Liver (tissue), 9 donors: ENCODE measurements around the gene CUEDC1. TPM values are rescaled to one million over a fixed set of nuclear protein-coding genes. Genes with fewer than 3 reads are reported as not detected.

Experiments
- DNase-seq: peaks from one replicate; pipeline ENCODE4 v3.0.0-alpha.2; 2017; ENCODE audit warnings: low spot score
- H3K27ac ChIP-seq, 2 donors: one replicate each; pipeline ENCODE4 v1.7.0; 2013; ENCODE audit warnings: inconsistent platforms in 2 of 2, low read length in 2 of 2, control low read depth in 1 of 2, low read depth in 1 of 2, mild to moderate bottlenecking in 1 of 2
- H3K27me3 ChIP-seq, 4 donors: one replicate each; pipeline versions ENCODE4 v1.6.1 to v1.7.0; 2013; ENCODE audit warnings: low read length in 3 of 4, inconsistent platforms in 1 of 4, mild to moderate bottlenecking in 1 of 4, moderate library complexity in 1 of 4; ENCODE audit not compliant: control insufficient read depth in 4 of 4, insufficient read depth in 4 of 4
- H3K36me3 ChIP-seq, 4 donors: one replicate each; pipeline versions ENCODE4 v1.6.1 to v1.7.0; 2013; ENCODE audit warnings: low read length in 3 of 4, mild to moderate bottlenecking in 3 of 4, low read depth in 1 of 4, moderate library complexity in 1 of 4; ENCODE audit not compliant: control insufficient read depth in 4 of 4, insufficient read depth in 3 of 4
- H3K4me1 ChIP-seq, 4 donors: one replicate each; pipeline versions ENCODE4 v1.6.1 to v1.7.0; 2013; ENCODE audit warnings: low read length in 3 of 4, mild to moderate bottlenecking in 3 of 4, moderate library complexity in 1 of 4; ENCODE audit not compliant: control insufficient read depth in 4 of 4, insufficient read depth in 4 of 4
- H3K4me3 ChIP-seq, 3 donors: one replicate each; pipeline versions ENCODE4 v1.6.1 to v1.7.0; 2013; ENCODE audit warnings: low read length in 3 of 3, control low read depth in 1 of 3, low read depth in 1 of 3, mild to moderate bottlenecking in 1 of 3
- H3K9ac ChIP-seq, 2 donors: one replicate each; pipeline ENCODE4 v1.7.0; 2013; ENCODE audit warnings: low read length in 2 of 2, mild to moderate bottlenecking in 2 of 2, moderate library complexity in 2 of 2, control low read depth in 1 of 2, low read depth in 1 of 2
- H3K9me3 ChIP-seq, 4 donors: one replicate each; pipeline versions ENCODE4 v1.6.1 to v1.7.0; 2013; ENCODE audit warnings: low read length in 3 of 4; ENCODE audit not compliant: control insufficient read depth in 4 of 4
- CTCF ChIP-seq: fragments of 150-350 bp; IDR thresholded peaks from 2 replicates; pipeline ENCODE4 v1.5.1; 2017; ENCODE audit warnings: improper control_type of control experiment, low read depth, low read length; ENCODE audit not compliant: missing input control
- EGR1 ChIP-seq, 2 donors: IDR thresholded peaks; 2 replicates each; pipeline ENCODE4 v1.6.1; 2016 to 2018; ENCODE audit warnings: antibody characterized with exemption in 2 of 2, low read depth in 2 of 2
- FOXA2 ChIP-seq: IDR thresholded peaks from 2 replicates; pipeline ENCODE4 v1.6.1; 2016; ENCODE audit warnings: antibody characterized with exemption
- GABPA ChIP-seq, 2 donors: IDR thresholded peaks in 1 of 2; conservative IDR thresholded peaks in 1 of 2; 2 replicates each; pipeline ENCODE4 v1.6.1; 2016; ENCODE audit warnings: antibody characterized with exemption in 2 of 2, mild to moderate bottlenecking in 1 of 2, moderate library complexity in 1 of 2
- HNF4A ChIP-seq, 2 donors: conservative IDR thresholded peaks; 2 replicates each; pipeline ENCODE4 v1.6.1; 2016; ENCODE audit warnings: antibody characterized with exemption in 2 of 2, mild to moderate bottlenecking in 2 of 2
- HNF4G ChIP-seq: IDR thresholded peaks from 2 replicates; pipeline ENCODE4 v1.6.1; 2016; ENCODE audit warnings: antibody characterized with exemption
- JUND ChIP-seq, 2 donors: IDR thresholded peaks; 2 replicates each; pipeline ENCODE4 v1.6.1; 2016; ENCODE audit warnings: antibody characterized with exemption in 2 of 2
- MAX ChIP-seq: IDR thresholded peaks from 2 replicates; pipeline ENCODE4 v1.6.1; 2016; ENCODE audit warnings: antibody characterized with exemption
- NR2F2 ChIP-seq: IDR thresholded peaks from 2 replicates; pipeline ENCODE4 v1.6.1; 2016; ENCODE audit warnings: antibody characterized with exemption
- RAD21 ChIP-seq, 2 donors: IDR thresholded peaks; 2 replicates each; pipeline ENCODE4 v1.6.1; 2016; ENCODE audit warnings: antibody characterized with exemption in 2 of 2, mild to moderate bottlenecking in 2 of 2
- REST ChIP-seq: IDR thresholded peaks from 2 replicates; pipeline ENCODE4 v1.6.1; 2016; ENCODE audit warnings: antibody characterized with exemption, mild to moderate bottlenecking
- RXRA ChIP-seq, 2 donors: IDR thresholded peaks; 2 replicates each; pipeline ENCODE4 v1.6.1; 2017 to 2018; ENCODE audit warnings: antibody characterized with exemption in 2 of 2, mild to moderate bottlenecking in 1 of 2
- SP1 ChIP-seq: IDR thresholded peaks from 2 replicates; pipeline ENCODE4 v1.6.1; 2018; ENCODE audit warnings: antibody characterized with exemption, mild to moderate bottlenecking
- TAF1 ChIP-seq: conservative IDR thresholded peaks from 2 replicates; pipeline ENCODE4 v1.6.1; 2016; ENCODE audit warnings: antibody characterized with exemption, mild to moderate bottlenecking
- YY1 ChIP-seq: IDR thresholded peaks from 2 replicates; pipeline ENCODE4 v1.6.1; 2016; ENCODE audit warnings: antibody characterized with exemption, mild to moderate bottlenecking
- ZBTB33 ChIP-seq: IDR thresholded peaks from 2 replicates; pipeline ENCODE4 v1.6.1; 2016; ENCODE audit warnings: antibody characterized with exemption
- WGBS: extraction: QIAGEN DNeasy Blood & Tissue Kit; methylation state at CpG from one replicate; pipeline ENCODE4 v1.1.7; 2013; 5-methylcytosine and 5-hydroxymethylcytosine counted together
- polyA plus RNA-seq, 2 donors: library from polyadenylated mRNA; stranded (reverse) in 1 of 2; unstranded in 1 of 2; fragments of 200-250 nt in 1 of 2; fragments of >200 nt in 1 of 2; fragmentation: Nextera tagmentation in 1 of 2; extraction: Ambion mirVana in 1 of 2; gene quantifications; one replicate each; pipeline versions ENCODE4 v1.2.1 to v1.2.3, GENCODE V29; 2013 to 2015
- total RNA-seq, 2 donors: library from RNA; depleted of rRNA; stranded (reverse); fragments of >200 nt; gene quantifications; one replicate each; pipeline ENCODE4 v1.2.3, GENCODE V29; 2014
- TF ChIP-seq, protein P1 (sequence below): IDR thresholded peaks from 2 replicates; pipeline ENCODE4 v1.6.1; 2016; ENCODE audit warnings: antibody characterized with exemption
- donor health status: healthy.
- donor health status: healthy.
- donor health status: healthy.
- donor health status: healthy.
- donor health status: healthy.

CUEDC1 gene
- total and polyA plus RNA-seq, 4 donors: 2.6 to 4.9 (median 3.4) TPM

DNA sequence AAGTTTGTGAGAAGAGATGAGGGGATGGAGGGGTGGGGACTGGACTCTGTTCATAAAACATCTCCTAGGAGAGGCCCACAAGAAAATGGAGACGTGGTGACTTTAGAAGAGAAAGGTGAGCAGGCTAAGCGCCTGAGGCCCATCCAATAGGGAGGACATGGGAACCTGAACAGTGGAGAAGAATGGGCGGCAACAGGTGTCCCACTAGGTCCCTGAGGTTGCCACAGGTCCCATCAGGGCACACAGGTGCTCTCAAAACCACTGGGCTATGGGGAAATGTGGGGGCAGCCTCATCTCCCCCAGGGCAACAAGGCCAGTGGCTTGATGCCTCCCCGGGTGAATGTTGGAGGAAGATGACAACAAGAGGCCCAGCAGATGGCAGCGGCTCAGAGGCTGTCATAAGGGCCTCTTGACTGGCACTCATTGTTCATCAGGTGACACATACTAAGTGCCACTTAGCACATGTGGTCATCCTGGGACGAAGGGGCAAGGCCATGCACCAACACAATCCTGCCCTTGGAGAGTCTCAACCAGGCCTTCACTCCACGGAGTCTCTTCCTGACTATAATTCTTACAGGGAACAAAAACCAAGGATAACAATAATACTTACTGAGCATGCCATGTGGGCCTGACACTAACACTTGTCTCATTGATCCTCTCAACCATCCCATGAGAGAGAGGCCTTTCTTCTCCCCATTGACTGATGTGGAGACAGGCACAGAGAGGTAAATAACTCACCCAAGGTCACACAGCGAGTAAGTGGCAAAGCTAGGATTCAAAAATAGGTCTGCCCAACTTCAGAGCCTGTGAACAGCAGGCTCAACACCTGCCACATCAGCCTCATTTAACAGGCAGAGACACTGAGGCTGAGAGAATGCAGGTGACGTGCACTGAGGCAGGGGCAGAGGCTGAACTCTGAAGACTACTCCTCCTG lies 38.0 kb downstream of the CUEDC1 start:
- no peak overlapping the region for H3K4me3 ChIP-seq

DNA sequence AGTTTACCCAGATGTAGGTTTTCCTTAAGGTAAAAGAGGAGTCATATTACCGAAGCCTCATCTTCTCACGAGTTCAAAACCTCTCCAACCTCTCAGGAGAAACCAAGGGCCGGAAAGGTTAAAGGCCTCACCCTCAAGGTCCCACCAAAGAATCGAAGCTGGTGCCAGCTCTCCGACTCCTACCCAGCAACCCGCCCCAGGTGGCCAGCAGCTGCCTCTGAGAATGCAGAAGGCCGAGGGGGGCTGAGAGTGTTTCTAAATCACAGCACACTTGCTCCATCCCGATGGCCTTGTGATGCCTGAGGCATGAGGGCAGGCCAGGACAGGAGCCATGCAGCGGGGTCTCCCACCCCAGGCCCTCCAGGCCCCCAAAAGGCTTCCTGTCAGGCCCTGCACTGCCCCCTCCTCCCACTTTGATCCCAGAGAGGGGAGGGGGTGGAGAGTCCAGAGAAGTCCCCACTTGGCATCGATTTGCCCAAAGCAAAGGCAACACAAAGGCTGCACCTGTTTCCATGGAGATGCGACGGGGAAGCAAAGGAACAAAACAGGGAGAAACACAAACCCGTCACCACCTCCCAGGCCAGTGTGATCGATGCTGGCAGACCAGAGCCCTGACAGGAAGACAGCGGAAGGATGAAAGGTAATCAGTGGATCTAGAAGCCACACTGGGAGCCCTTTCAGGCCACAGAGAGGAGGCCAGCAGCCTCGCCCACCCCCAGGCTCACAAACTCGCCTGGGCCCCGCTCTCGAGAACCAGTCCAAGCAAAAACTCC lies 39.0 kb downstream of the CUEDC1 start:
- no peak overlapping the region for H3K27ac ChIP-seq
- H3K9ac ChIP-seq: no peak overlapping the region
- no peak for DNase-seq
- no peaks in the 10 kb centered on the region for H3K9me3 ChIP-seq
- no peaks in the 10 kb centered on the region for H3K36me3 ChIP-seq
- H3K27me3 ChIP-seq: no peaks in the 10 kb centered on the region
- 84% methylated on average over 19 of the region's 19 CpGs for WGBS
- H3K4me1 ChIP-seq: peaks cover 0 to 6% (median 5%) of the 10 kb centered on the region in 4 donors
- no peak overlapping the region for H3K4me3 ChIP-seq
- TF ChIP-seq HNF4A (conservative IDR thresholded peaks at IDR 0.05): no peak
- TF ChIP-seq TAF1: no peak
- TF ChIP-seq SP1: no peak
- TF ChIP-seq MAX: no peak
- no peak for TF ChIP-seq RXRA (IDR thresholded peaks at IDR 0.05)
- TF ChIP-seq, protein P1, sequence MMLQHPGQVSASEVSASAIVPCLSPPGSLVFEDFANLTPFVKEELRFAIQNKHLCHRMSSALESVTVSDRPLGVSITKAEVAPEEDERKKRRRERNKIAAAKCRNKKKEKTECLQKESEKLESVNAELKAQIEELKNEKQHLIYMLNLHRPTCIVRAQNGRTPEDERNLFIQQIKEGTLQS: no peak
- no peak for TF ChIP-seq EGR1 (IDR thresholded peaks at IDR 0.05; ENCODE audit: low read depth in 2 of 2)
- TF ChIP-seq GABPA (IDR thresholded peaks at IDR 0.05 in 1 of 2, conservative IDR thresholded peaks at IDR 0.05 in 1 of 2): no peak
- TF ChIP-seq JUND (IDR thresholded peaks at IDR 0.05): no peak
- TF ChIP-seq HNF4G: no peak

More for the DNA sequence above, 38.0 kb downstream of the CUEDC1 start:
- Histone ChIP-seq H3K27ac (no peak overlapping the region), H3K4me1 (peaks cover 0 to 5% (median 2%) of the 10 kb centered on the region in 4 donors), H3K27me3 (no peaks in the 10 kb centered on the region), H3K36me3 (no peaks in the 10 kb centered on the region), H3K9me3 (no peaks in the 10 kb centered on the region), H3K9ac (no peak overlapping the region)
- no peak for DNase-seq
- TF ChIP-seq RAD21 (IDR thresholded peaks at IDR 0.05): peak; percentile 23 to 43
- TF ChIP-seq, protein P1: no peak
- WGBS: 86% methylated on average over 9 of the region's 9 CpGs

DNA sequence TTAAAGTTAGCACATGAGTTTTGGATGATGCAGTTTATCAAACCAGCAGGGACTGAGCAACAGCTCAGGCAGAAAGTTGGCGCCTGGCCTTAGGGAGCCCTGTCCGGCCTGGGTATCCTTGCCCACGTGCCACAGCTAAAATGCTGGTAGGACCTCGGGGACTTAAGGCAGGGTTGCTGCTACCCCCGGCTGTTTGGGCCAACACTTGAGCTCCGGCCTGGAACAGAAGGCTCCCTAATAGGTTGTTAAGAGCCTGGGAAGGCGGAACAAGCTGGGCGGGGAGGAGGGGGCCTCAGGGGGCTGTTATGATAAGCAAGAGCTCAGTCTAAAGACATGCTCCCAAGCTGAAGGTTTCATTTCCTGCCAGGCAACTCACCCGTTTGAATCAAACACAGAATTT lies 39.7 kb downstream of the CUEDC1 start:
- TF ChIP-seq CTCF (no peak), YY1 (no peak), ZBTB33 (no peak), RAD21 (IDR thresholded peaks at IDR 0.05) (no peak), EGR1 (IDR thresholded peaks at IDR 0.05; ENCODE audit: low read depth in 2 of 2) (no peak), JUND (IDR thresholded peaks at IDR 0.05) (no peak), SP1 (no peak), HNF4A (conservative IDR thresholded peaks at IDR 0.05) (no peak), FOXA2 (no peak), REST (no peak), NR2F2 (no peak)
- Histone ChIP-seq H3K4me1 (peaks cover 0 to 6% (median 5%) of the 10 kb centered on the region in 4 donors), H3K27ac (no peak overlapping the region), H3K27me3 (no peaks in the 10 kb centered on the region), H3K36me3 (no peaks in the 10 kb centered on the region), H3K9me3 (no peaks in the 10 kb centered on the region), H3K4me3 (no peak overlapping the region), H3K9ac (no peak overlapping the region)
- 89% methylated on average over 9 of the region's 9 CpGs for WGBS
- no peak for DNase-seq
